DMS153 treated with DMSO at 0.1 percent for 48 hours (cell line): ENCODE results near the gene SLC66A2.
"Not testable (repeated sequence)": the region's sequence is repeated elsewhere in the genome, so short reads cannot be mapped to it uniquely, and the experiment has no call there.

Source experiments
- DNase-seq: peaks from one replicate; lab custom pipeline; 2025; ENCODE audit not compliant: unreplicated experiment; lab: John Stamatoyannopoulos, UW

SLC66A2 gene

GRCh38 chr18:79951545-79952455 is at the start of gene SLC66A2:
SLC66A2 (minus strand) TSS chr18:79951653; CDS start chr18:79950926, 727 bp downstream.
- peak; percentile 22 for DNase-seq

DNA sequence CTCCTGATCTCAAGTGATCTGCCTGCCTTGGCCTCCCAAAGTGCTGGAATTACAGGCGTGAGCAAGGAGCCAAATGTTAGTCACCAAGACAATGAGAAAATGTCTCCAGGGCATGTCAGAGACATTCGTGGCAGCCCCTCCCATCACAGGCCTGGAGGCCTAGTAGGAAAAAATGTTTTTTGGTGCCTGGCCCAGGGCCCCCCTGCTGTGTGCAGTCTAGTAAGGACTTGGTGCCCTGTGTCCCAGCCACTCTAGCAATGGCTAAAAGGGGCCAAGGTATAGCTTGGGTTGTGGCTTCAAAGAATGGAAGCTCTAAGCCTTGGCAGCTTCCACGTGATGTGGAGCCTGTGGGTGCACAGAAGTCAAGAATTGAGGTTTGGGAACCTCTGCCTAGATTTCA is 49.4 kb upstream of the SLC66A2 start:
- DNase-seq = no peak

DNA sequence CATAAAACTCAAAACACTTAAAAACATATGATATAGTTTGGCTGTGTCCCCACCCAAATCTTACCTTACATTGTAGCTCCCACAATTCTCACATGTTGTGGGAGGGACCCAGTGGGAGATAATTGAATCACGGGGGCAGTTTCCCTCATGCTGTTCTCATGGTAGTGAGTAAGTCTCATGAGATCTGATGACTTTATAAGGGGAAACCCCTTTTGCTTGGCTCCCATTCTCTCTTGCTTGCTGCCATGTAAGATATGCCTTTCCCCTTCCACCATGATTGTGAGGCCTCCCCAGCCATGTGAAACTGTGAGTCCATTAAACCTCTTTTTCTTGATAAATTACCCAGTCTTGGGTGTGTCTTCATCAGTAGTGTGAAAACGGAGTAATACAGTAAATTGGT is 48.2 kb upstream of the SLC66A2 start:
- DNase-seq = not testable (repeated sequence)

- no peak for DNase-seq
These were observed 40.0 kb upstream of the SLC66A2 start for GRCh38 chr18:79991494-79991893.

- DNase-seq = no peak
These were observed 37.7 kb upstream of the SLC66A2 start for GRCh38 chr18:79989195-79989497.

GRCh38 chr18:79988451-79989194 is 37.2 kb upstream of the SLC66A2 start, which contains the start of gene TXNL4A:
TXNL4A (minus strand) TSS chr18:79988563; CDS start chr18:79988392, 171 bp downstream.
- peak; percentile 46 for DNase-seq

DNA sequence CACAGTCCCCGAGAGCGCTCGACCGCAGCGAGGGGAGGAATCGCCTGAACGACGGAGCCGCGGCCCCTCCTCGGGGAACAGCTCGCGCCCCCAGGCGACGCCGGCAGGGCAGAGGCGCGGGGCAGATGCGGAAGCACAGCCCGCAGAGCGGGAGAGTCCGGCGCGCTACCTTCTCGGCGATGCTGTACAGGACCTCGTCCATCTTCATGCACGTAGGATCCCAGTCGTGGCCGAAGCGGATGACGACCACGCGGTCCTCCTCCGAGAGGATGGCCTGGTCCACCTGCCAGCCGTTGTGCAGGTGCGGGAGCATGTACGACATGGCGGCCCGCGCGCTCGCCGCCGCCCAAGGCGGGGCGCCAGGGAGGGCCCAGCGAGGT is 36.6 kb upstream of the SLC66A2 start:
- peak; percentile 46 for DNase-seq

GRCh38 chr18:79987566-79987965 is 36.1 kb upstream of the SLC66A2 start:
- no peak for DNase-seq

- DNase-seq = no peak
These were observed 35.3 kb upstream of the SLC66A2 start for GRCh38 chr18:79986726-79987125.

- no peak for DNase-seq
These were observed 33.7 kb upstream of the SLC66A2 start for GRCh38 chr18:79985172-79985571.

GRCh38 chr18:79983793-79984192 is 32.3 kb upstream of the SLC66A2 start:
- DNase-seq = no peak

GRCh38 chr18:79983253-79983652 is 31.8 kb upstream of the SLC66A2 start:
- DNase-seq = no peak

GRCh38 chr18:79982736-79983135 is 31.3 kb upstream of the SLC66A2 start:
- DNase-seq = no peak

DNA sequence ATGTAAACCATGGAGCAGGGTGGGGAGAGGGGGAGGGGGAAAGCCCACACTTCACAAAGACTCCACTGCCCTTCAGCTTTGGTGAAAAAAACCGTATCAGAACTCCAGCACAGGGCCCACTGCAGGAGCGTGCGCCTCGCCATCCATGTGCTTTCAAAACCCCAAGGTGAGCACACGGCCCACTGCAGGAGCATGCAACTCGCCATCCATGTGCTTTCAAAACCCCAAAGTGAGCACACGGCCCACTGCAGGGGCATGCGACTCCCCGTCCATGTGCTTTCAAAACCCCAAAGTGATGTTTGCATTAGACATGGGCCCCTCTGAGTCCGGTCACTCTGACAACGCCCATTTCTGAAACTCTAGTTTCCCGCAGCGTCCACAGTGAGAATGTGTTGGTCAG is 29.1 kb upstream of the SLC66A2 start:
- DNase-seq = no peak

DNA sequence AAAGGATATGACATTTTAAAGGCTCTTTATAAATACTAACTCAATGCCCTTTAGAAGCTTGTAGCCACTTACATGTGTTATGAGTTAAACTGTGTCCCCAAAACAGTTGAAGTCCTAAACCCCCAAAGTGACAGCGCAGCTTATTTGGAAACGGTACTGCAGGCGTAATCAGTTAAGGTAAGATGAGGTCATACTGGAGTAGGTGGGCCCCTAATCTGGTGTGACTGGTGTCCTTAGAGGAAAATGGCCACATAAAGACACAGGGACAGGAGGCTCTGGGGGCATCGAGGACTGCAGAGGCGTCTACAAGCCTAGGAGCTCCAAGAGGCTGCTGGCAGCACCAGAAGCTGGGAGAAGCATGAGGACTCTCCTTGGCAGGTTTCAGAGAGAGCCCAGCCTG is 28.4 kb upstream of the SLC66A2 start:
- DNase-seq = no peak

GRCh38 chr18:79975985-79976680 is 24.7 kb upstream of the SLC66A2 start:
- no peak for DNase-seq

- DNase-seq = no peak
These were observed 23.6 kb upstream of the SLC66A2 start for GRCh38 chr18:79975043-79975442.

DNA sequence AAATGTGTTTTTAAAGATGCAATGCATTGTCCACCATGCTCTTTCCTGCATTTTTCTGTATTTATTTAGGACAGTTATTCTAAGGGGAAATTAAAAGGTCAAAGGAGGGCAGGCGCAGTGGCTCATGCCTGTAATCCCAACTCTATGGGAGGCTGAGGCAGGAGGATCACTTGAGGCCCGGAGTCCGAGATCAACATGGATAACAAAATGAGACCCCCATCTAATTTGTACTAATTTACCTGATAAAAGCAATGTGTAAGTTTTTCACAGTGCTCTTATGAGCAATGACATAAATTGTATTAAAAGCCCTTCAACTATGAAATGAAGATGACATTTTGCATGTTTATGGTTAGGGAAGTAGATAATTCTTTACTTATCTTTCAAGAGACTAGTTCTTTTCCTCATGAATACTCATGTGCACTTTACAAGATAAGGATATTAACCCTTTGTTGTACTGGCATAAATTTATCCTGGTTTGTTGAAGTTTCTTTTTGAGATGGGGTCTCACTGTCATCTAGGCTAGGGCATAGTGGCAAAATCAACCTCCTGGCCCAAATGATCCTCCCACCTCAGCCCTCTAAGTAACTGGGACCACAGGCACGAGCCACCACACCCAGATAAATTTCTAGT is 22.7 kb upstream of the SLC66A2 start:
- no peak for DNase-seq

DNA sequence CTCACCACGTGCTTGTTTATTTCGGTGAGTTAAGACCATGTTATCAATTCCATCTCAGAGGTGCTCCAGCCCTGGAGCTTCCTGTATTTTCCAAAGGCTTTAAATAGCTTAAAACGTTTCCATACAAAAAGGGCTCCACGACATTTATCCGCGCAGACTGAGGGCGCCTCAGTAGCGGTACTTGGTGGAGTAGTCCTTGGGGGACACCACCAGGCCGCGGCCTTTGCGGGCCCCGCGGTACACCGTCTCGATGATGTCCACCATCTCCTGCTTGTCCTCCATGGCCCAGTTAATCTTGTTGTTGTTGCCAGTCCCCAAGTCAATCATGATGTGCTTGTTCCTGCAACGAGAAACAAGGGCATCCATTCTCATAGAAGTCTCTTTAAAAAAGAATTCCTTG is 22.1 kb upstream of the SLC66A2 start:
- DNase-seq = no peak

- no peak for DNase-seq
These were observed 21.3 kb upstream of the SLC66A2 start for GRCh38 chr18:79972720-79973119.

- DNase-seq = no peak
These were observed 20.5 kb upstream of the SLC66A2 start for GRCh38 chr18:79971986-79972385.
